ENCODE measurements around the gene TOX4.

Gene TOX4

DNA sequence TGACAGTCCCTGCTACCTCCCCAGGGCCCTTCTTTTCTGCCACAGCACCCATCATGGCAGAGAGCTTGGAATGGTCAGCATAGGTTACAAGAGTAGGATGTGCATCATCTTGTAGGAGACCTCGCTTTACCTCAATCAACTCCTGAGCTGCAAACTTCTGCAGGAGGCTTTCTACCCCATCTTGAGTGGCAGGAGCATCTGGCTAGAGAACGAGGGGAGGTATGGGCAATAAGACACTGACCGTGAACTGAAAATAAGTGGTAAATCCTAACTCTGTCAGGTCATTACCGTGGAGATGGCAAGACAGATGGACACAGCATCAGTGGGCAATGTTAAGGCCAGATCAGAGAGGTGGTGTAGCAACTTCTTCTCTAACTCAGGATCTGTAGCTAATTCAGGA lies 26.4 kb downstream of the TOX4 start:
- DNase-seq (ENCODE audit: low spot score) = no peak

DNA sequence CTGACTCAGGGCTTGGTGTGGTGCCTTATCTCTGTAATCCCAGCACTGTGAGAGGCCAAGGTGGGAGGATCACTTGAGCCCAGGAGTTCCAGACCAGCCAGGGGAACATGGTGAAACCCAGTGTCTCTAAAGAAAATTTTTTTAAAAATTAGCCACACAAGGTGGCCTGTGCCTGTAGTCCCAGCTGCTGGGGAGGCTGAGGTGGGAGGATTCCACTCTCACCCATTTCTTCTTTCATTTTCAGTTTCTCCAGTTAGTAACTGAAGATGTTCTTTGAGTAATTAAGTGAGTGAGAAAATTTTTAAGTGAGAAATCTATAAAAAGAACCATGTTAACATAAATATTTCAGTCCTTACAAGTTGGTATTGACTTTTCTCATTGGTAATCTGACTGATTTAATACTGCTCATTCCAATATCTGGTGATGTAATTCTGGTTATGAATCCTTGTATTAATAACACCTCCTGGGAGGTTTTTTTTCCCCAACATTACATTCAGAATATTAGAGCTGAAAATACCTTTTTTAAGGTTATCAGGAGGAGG lies 28.1 kb downstream of the TOX4 start:
- DNase-seq (ENCODE audit: low spot score) = no peak

DNA sequence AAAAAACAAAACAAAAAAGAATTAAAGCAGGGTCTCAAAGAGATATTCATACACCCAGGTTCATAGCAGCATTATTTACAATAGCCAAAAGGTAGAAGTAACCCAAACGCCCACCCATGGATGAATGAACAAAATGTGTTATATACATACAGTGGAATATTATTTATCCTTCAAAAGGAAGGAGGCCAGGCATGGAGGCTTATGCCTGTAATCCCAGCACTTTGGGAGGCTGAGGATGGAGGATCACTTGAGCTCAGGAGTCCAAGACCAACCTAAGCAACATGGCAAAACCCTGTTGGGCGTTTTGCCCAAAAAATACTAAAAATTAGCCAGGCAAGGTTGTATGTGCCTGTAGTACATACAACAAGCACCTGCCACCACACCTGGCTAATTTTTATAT lies 29.6 kb downstream of the TOX4 start:
- no peak for DNase-seq (ENCODE audit: low spot score)

DNA sequence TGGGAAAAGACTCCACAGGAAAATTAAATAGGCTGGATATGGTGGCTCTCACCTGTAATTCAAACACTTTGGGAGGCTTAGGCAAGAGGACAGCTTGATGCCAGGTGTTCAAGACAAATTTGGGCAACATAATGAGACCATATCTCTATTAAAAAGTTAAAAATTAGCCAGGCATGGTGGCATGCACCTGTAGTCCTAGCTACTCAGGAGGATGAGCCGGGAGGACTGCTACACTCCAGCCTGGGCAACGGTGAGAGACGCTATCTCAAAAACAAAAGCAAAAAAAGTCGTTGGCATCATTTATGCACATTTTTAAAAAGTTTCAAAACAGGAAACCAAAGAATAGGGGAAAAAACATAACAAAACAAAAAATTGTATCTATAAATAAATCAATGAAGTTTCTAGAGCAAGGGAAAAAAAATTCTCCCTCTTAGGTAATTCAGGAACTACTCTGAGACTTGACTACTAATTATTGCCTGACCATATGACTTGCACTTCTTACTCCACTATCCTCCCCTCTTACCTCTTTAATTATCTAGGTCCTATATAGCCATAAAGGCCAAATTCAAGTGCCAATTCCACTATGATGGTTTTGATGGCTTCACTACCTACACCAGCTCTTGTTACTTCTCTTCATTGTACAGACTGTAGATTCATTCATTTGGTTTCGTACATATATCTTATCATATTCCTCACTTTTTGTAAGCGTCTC lies 32.6 kb downstream of the TOX4 start:
- no peak for DNase-seq (ENCODE audit: low spot score)

DNA sequence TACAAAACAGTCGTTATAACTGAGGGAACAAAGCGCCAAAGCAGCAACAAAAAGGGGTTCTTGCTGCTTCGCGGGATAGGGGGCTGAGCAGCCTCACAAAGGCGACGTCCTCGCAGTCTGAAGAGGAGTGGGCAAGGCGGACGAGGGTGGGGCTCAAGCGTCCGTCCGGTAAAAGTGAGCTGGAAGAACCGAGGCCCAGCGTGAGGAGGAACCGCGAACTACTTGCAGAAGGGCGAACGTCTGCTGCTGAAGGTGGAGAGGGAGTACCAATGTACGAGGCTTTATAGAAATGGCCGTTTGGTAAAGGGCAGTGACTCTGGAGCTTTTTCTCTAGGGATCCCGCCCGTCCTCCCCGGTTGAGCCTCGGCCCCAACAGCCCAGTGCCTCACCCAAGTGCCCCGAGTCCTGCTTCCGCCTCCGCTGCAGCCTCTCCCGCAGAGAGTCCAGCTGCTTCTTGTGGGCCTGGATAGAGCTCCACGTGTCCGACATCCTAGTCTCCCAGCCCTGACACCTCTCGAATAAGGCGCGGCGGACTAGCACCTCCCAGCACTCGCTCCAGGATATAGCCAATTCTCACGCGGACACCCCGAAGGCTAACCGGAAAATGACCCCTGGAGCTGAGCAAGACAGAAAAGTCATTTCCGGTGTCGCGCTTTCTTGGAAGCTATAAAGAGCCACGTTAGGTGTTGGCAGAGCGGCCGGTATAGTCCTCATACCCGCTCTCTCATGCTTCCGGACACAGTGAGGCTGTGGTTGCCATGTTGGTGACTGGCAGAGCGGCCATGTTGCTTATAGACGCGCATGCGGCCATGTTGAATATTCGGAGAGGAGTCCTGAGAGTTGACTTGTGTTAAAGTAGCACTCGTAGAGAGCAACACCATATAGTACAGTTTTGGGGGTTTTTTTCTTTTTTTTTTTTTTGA lies 34.0 kb downstream of the TOX4 start, which contains the start of gene METTL3:
TSS of gene METTL3 (minus strand) at position 606 of the 923 bp plus-strand sequence. CDS start at position 489, 117 bp downstream.
- peak; percentile 91 for DNase-seq (ENCODE audit: low spot score)

DNA sequence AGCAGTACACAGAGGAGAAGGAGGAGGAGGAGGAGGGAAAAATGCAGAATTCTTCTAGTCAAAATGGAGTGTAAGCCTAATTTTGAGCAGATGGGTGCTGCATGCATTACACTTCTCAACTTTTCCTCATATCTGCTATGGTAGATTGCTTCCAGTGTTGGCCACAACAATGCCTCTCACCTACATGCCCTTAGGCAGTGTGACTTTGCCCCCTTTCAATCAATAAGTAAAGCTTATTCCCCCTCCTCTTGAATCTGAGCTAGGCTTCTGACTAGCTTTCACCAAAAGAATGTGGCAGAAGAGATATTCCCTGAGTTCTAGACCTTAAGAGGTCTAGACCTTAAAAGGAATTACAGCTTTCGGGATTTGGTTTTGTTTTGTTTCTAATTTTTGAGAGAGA lies 37.3 kb downstream of the TOX4 start:
- no peak for DNase-seq (ENCODE audit: low spot score)

DNA sequence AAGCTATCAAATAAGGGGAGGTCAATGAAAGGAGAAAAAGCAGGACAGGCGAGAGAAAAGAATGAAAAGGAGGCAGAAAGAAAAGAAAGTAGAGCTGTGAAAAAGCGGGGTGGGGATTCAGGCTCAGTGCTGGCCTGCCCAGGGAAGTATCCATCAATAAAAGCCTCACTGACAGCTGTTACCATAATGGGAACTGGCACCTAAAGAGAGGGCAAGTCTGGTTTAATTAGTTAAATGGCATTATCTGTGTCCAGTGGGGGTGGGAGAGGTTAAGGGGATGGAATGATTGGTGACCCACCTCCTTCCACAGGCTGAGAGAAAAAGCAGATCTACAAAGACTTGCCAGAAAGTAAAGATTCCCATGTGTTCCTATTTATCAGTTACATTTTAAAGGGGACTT lies 41.7 kb downstream of the TOX4 start:
- no peak for DNase-seq (ENCODE audit: low spot score)

DNA sequence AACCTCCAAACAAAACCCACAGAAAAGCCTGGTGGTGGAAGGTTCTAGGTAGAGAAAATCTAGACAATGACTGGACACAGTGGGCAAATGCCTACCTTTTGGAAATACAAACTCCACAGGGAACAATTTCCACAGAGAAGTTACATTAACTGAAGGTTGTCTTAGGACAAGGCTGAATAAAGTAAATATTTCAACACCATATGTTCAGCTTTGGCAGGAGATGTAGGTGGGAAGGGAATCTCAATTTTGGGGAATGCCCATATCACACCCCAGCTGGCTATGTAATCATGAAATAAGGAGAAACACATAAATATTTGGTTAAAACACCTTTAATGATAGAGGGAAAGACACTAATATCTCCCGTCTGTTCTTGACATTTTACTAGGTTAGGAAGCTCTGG lies 43.8 kb downstream of the TOX4 start:
- DNase-seq (ENCODE audit: low spot score) = no peak

DNA sequence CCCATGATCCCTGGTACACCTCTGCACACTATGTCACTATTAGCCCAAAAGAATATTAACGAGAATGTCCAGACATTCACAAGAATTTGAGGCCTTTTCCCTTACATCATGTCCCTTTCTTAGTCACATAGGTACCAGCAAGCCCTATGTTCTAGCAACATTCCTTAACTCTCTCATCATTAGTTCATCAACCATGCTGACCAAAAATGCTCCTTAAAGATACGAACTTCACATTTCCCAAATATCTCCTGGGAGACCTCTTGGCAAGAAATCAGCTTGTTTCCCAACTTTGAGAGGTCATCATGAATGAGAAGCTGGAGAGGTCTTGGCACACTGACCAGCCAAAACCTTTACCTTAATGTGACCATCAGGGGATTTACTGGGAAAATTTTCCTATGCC lies 44.5 kb downstream of the TOX4 start:
- DNase-seq (ENCODE audit: low spot score) = no peak

DNA sequence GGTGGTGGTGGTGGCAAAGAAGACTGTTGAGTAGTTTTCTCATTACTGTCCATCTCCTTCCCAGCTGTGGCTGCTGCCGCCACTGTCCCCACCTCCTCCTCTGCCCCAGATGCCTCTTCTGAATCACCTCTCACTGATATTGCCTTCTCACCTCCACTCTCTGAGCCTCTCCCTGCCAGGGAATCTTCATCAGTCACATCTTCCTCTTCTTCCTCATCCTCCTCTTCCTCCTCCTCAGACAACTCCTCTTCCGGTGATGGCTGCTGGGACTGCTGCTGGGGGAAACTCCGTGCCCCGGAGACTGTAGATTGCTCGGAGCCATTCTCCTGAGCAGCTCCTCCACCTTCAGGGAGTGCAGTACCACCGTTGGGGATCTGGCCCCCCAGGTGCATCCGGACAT lies 46.2 kb downstream of the TOX4 start:
- no peak for DNase-seq (ENCODE audit: low spot score)

DNA sequence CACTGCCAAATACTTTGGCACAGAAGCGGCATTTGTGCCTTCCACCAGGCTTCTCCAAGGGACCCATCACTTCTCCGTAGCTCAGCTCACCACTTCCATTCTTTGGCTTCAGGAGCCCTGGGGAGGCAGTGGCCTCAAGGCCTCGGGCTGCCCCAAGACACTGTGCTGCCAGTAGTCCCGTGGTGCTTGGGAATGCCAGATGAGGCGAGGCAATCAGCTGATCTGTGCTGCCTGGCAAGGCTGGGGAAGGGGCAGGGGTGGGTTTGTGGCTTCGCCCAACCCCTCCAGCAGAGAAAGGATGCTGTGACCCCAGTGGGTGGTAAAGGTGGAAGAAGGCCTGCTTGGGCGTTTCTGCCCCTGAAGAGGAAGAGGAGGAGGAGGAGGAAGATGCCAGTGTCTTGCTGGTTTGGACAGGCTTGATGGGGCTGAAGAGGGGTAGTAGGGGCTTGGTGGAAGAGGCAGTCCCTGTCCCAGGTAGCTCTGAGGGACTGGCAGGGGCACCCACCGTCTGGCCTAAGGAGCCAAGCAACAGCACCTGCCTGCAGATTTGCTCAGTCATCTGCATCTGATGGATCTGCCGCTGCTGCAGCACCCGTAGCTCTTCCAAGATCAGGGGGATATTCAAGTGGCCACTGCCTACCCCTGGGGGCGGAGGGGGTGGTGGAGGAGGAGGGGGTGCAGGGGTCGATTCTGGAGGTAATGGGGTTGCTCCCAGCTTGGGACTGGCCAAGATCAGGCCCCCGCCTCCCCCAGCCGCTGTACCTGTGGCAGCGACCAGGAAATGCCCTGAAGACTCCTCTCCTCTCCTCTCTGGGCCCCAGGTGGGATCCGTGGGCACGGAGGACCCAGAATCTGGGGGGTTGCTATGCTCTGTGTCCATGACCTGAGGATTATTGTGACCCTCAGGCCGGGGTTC lies 47.8 kb downstream of the TOX4 start:
- no peak for DNase-seq (ENCODE audit: low spot score)

DNA sequence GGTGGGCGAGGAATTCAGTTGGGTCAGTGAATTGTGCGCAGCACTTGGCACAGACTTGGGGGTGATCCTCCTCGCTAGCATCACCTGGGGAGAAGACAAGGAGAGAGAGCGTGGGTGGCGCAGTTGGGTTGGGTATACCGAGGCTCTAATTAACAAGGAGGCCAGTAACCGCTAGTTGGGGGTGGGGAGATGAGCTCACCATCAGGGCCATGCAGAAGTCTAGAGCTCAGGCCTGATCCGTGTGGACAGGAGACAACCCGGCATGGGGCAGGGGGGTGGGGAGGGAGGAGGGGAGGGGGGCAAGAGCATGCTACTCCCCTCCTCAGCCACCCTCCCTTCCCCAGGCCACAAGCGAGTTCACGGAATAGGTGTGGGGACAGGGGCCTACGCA lies 48.6 kb downstream of the TOX4 start:
- DNase-seq (ENCODE audit: low spot score) = peak; percentile 54

DNA sequence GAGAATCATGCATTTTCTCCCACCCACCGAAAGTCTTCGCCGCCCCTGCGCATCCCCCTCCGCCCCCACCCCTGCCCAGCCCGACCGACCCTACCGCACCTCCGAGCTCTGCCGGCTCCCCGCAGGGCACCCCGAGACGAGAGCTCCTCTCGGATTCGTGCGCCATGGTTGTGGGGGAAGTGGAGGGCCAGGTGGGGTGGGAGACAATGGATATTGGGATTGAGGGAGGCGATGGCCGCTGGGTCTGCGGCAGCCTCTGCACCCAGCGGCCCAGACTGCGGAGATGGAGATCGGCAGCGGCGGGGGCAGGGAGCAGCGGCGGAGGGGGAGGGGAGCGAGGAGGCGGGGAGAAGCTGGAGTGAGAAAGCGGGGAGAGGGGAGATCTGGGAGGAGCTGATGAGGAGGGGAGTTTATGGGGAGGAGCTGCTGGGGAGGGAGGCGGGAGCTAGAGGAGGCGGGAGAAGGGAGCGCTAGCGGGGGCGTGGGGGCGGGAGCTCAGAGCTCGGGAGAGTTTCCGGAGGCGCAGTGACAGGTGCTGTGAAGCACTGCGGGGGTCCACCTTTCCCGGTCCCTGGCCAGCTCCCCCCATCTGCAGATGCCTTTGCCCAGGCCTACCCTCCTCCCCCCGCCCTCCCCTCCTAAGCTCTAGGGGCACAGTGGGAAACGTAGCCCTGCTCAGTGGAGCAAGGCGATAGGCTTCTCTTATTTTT lies 49.1 kb downstream of the TOX4 start, which contains the start of gene SALL2:
TSS of gene SALL2 (minus strand) at position 385 of the 710 bp plus-strand sequence. CDS start at position 166, 219 bp downstream.
- peak; percentile 86 for DNase-seq (ENCODE audit: low spot score)

DNA sequence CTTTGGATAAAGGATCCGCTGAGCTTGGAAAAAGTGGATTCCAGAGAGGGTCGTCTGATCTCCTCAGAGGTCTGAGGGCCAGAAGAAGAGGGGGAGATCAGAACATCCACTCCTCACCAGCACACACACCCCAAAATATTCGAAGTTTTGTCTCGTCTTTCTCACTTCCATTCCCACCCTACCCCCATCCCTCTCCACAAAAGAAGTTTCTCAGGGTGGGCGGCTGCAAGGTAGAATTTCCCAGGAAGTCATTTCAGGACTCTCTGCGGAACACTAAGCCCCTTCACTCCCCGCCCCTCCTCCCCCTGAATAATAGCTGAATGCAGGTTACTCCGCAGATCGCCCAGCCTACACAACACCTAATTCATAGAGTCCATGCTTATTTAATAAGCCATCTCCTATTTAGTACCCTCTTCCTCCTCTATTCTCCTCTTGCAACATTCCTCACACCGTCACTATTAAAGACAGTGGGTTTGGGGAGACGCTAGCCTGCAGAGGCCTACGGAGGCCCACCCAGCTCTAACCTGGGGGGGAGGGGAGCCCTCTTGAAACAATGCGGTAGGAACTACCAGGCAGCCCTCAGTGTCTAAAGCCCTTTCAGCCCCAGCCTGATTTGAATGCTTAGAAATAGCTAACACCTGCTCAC lies 49.8 kb downstream of the TOX4 start:
- DNase-seq (ENCODE audit: low spot score) = peak; percentile 41

DNA sequence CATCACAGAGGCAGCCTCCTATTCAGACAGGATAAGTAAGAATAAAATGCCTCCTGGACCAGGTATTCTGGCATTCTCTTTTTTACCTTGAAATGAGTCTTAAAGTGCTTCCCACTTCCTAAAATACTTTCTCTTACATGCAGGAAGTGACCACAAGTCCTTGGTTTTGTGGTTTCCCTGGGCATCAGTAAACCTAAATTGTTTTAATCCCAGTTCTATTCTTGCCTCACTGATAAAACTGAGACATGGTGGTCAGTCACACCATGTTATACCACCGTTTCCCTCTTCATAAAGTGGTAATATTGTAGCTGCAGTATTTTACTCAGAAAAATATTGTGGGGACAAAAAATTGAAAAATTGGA lies 50.3 kb downstream of the TOX4 start:
- DNase-seq (ENCODE audit: low spot score) = no peak

DNA sequence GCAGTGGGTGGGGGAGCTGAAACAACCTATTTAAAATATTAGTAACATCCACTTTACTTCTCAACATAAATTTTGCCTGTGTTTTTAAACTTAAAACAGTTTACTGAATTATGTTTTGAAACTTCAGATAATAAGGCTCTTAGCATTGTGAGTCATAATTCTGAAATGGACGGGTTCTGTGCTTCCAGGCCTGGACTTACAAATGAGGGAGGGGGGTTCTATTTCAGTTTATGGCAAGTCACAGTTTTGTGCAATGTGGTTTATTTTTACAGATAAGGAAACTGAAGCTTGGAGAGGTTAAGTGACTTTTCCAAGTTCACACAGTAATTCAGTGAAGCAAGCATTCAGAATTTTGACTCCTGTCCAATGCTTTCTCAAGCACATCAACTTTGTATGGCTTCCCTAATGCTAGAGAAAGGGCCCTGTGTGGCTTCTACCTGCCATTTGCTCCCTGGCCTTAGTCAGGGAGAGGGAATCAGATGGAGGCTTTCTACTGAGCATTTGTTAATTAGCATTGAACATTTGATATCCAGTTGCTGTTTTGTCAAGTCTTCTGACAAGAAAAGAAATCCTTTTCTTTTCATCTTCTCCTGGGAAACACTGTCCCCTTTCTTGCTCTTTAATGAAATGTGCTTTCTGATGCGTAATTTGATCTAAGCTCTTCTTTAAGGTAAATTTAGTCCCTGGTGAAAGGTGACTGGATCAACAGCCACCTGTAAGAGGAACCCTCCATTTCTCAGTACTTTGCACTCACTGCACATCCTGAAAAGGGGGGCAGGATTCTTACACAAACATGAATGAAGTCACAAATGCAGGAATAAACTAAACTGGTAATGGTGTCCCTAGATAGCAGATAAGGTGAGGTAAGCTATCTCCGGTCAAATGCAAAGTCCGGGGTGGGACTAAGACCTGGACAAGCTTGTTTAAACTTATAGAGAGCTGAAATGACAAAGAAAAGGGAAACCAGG lies 51.7 kb downstream of the TOX4 start:
- no peak for DNase-seq (ENCODE audit: low spot score)

DNA sequence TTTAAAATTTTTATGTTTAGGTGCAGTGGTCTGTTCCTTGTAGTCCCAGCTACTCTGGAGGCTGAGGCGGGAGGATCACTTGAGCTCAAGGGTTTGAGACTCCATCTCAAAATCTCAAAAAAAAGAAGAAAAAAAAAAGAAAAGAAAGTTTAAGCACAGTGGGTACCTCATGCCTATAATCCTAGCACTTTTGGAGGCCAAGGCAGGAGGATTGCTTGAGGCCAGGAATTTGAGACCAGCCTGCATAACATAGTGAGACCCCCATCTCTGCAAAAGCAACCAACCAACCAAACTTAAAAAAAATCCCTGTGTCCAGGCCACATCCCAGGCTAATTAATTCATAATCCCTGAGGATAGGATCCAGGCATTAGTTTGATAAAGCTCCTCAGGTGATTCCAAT lies 52.5 kb downstream of the TOX4 start:
- DNase-seq (ENCODE audit: low spot score) = no peak

DNA sequence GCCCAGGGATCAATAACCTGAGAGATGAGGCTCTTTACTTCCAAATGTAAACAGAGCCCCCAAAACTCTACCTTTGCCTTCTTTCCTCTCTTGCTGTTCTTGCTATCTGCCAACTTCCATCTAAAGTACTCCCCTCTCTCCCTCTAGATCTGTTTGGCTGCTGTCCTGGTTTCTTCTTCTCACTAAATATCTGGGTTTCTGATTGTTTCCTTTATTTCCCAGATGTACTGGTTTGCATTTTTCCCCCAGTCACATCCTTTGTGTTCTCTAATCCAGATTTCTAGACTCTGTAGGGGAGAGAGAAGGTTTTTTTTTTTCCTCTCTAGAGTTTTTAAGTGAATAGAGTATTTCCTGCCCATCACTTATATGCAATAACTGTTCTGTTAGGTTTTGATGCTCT lies 56.3 kb downstream of the TOX4 start:
- no peak for DNase-seq (ENCODE audit: low spot score)

DNA sequence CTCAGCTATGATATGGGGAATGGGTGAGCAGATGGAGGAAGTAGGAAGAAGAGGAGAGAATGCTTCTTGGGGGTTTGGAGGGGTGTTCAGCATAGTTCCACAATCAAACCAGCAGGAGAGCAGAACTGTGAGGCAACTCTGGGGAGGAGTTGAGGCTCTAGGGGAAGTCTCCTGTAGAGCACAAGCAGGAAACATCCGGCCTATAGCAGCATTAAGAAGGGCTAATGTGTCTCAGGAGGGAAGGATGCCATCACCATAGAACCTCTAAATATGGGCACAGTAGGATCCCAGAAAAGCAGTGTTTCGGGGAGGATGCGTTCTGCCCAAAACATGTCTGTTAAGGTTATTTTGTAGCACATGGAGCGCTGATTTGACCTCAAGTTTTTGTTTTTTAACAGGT lies 57.6 kb downstream of the TOX4 start:
- DNase-seq (ENCODE audit: low spot score) = peak; percentile 53

Measured in iPS-NIHi11 (cell line).